NCI-H1092 treated with DMSO at 0.1 percent for 48 hours (cell line): ENCODE measurements around the gene POLN.
"Not testable (repeated sequence)": the region's sequence is repeated elsewhere in the genome, so short reads cannot be mapped to it uniquely, and the experiment has no call there.

Experiments used
- DNase-seq: peaks from one replicate; lab custom pipeline; 2025; lab: John Stamatoyannopoulos, UW

The POLN gene

DNA sequence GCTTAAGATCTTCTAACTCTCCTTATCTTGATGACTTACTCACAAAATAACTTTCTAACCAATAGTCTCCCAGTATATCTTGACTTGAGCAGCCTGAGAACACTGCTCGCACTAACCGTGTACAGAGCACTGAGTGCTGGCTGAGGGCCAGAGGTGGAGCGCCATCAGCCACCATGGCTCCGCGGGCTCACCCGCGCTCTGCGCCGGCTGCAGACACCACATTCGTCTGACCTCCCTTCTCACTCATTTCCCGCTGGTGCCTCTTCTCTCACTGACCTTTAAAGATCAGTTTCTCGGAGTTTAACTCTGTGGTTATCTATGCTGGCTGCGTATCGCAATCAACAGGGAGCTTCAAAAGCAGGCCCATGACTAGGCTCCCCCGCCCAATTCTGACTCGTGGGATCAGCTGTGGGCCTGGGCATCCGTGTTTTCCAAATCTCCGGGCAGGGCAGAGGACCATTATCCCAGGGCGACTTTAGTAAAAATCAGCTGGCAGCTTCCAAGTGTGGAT, 78.6 kb downstream of the POLN start:
- DNase-seq = no peak

GRCh38 chr4:2161092-2161703, 80.7 kb downstream of the POLN start:
- not testable (repeated sequence) for DNase-seq

GRCh38 chr4:2159931-2160330, 82.0 kb downstream of the POLN start:
- no peak for DNase-seq

DNA sequence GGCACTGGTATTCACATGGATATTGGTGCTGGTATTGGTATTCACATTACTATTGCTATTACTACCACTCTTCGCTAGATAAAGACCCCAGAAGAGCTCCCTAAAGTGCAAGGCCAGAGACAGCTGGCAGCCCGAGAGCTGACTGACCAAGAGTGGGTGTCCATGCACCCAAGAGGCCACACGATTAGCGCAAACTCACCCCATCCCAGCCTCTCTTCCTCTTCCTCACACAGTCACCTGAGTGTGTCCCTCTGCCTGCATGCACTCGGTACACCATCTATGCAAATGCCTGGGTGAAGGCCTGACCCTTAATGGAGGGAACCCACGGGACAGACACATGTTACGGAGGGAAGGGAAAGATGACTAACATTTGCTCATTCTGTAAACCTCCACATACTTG, 86.7 kb downstream of the POLN start:
- DNase-seq = no peak

- no peak for DNase-seq
Measured at GRCh38 chr4:2154215-2154740, 87.6 kb downstream of the POLN start.

DNA sequence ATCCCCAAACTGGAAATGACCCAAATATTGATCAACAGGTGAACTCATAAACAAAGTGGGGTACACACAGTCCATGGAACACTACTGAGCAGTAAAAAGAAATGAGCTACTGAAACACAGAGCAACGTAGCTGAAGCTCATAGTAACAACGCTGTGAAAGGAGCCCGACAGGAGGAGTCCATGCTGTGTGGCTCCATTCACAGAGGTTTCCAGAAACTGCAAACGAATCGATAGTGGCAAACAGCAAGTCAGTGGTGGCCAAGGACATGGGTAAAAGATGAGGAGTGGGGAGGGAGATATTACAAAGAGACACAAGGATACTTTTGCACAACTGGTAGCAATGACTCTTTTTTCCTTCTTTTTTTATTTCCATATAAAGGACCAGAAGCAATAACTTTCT, 90.4 kb downstream of the POLN start:
- no peak for DNase-seq

- DNase-seq = no peak
Measured at GRCh38 chr4:2150076-2150475, 91.8 kb downstream of the POLN start.

- no peak for DNase-seq
Measured at GRCh38 chr4:2142630-2143427, 99.1 kb downstream of the POLN start.

GRCh38 chr4:2141762-2142451, 100.0 kb downstream of the POLN start:
- DNase-seq = no peak

DNA sequence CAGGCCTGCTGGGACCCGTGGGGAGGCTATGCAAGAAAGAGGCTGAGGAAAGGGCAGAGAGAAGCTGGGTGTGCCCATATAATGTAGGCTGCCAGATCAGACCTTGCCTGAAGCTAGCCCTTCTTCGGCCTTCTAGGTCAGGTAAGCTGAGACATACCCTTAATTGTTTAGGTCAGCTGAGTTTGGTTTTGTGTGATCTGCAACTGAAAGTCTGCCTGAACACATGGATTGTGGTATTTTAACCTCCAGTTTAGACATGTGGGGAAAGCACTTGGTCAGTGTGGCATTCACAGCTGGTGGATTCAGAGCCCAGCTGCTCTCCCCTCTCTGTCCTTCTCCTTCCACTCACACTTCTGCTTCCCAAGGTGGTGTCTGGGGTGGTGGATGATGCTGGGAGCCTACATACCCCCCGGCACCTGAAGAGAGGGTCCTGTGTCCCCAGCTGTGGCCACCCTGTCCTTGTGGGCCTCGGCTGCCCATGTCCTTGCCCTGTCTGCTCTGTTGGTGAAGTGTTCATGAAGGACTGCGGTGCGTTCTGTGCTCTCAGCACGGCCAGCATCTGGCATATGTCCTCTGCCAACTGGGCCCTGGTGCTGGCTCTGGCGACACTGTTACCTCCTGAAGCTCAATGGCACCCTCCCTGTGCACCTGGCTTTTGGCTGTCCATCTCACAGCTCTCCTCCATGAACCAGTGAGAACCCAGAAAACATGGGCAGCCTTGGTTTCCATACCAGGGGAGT, 100.7 kb downstream of the POLN start:
- DNase-seq = no peak

DNA sequence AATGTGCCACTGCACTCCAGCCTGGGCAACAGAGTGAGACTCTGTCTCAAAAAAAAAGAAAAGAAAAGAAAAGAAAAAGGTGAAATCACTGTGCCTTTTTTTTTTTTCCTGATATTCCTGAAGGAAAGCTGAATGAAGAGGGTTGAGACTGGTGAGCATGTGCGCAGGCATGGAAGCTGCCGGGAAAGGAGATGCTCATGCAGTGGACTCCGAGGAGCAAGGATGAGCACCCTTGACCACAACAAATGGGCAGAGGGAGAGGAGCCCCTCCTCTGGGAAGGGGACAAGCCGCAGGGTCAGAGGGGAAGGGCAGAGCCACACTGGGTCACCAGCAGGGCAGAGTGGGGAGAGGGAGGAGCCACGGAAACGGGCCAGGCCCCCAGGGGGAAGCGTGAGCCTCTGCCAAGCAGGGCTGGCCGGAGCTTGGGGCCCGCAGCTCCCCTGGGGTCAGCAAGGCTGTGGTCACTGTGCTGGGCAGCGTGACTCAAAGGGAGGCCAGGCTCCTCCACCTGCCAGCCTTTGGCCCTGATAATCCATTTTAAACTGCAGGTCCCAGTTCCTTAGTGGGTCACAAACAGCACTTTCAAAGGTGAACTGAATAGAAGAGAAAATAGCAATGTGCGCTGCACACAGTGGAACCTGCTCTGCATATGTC, 102.9 kb downstream of the POLN start:
- no peak for DNase-seq

- no peak for DNase-seq
Measured at GRCh38 chr4:2136726-2137125, 105.2 kb downstream of the POLN start.

GRCh38 chr4:2135083-2135482, 106.8 kb downstream of the POLN start:
- peak; percentile 21 for DNase-seq

GRCh38 chr4:2132438-2132837, 109.5 kb downstream of the POLN start:
- no peak for DNase-seq

DNA sequence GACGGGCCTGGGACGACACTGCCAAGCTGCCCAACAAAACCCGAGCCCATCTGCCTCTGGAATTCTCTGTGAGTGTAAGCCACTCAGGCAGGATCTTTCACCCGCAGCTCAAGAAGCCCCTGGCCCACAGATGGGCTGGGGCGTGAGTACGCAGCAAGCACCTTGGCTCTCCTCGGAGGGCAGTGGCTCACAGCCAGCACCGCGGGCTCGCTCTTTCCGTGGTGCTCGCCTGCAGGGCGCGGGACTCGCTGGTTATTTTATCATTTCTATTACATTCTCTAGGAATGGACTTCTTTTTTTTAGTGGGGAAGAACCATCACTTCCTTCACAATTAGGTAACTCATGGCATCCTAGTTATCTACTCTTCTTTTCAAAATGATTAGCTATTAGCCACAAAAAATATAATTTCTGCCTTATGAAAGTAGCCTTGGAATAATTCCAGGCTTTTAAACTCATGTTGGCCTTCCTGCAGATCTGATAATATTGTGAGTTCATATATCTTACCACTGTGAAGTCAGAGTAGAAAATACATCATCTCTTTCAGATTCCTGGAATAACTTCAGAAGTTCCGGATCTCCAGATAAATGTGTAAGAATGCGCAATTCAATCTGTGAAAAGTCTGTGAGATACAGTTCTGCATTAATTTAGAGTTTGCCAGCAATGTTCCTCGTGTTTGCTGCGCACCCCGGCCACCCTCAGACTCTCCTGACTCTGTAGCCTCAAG, 114.2 kb downstream of the POLN start:
- no peak for DNase-seq

DNA sequence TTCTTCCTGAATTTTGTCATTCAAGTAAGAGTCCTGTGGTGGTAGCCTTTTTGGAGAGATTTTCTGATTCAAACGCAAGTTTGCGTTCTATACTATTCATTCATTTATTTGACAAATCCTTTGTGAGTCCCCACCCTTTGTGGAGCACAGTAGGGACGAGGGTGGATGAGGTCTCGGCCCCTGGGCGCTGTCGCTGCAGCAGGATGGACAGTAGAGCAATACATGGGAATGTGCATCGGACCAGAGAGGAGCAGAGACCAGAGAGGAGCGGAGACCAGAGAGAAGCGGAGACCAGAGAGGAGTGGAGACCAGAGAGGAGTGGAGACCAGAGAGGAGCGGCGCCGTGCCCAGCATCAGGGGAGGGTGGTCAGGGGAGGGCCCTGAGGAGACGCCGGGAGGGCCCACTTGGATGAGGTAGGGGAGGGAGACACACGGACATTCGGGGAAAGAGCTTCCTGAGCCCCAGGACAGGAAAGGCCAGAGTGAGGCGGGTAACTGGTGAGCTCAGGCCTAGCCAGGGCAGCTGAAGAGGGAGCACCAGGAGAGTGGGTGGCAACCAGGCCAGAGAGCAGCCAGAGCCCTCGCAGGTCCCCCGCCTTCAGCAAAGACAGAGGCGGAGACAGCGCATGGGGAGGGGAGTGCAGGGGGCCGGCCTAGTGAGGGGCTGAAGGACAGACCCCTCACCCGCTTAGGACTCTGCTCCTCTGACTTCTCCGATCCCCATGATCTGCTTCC, 115.4 kb downstream of the POLN start:
- DNase-seq = no peak

DNA sequence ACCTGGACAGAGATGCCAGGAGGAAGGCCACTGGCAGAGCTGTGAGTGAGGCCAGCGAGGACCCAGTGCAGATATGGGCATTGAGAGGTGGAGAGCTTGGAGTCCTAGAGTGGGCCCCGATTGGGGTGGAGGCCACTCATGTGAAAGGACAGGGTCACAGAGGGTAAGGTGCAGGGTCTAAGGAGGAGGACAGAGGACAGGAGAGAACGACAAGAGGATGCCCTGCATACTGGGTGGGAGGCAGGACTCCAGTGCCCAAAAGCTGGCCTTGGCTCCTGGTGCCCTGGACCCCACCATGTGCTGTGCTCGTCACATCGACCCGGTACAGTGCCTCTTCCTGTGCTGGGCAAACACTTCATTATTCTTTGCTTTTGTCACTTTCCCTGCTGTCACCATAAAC, 116.1 kb downstream of the POLN start:
- no peak for DNase-seq

GRCh38 chr4:2125023-2125422, 116.9 kb downstream of the POLN start:
- no peak for DNase-seq

DNA sequence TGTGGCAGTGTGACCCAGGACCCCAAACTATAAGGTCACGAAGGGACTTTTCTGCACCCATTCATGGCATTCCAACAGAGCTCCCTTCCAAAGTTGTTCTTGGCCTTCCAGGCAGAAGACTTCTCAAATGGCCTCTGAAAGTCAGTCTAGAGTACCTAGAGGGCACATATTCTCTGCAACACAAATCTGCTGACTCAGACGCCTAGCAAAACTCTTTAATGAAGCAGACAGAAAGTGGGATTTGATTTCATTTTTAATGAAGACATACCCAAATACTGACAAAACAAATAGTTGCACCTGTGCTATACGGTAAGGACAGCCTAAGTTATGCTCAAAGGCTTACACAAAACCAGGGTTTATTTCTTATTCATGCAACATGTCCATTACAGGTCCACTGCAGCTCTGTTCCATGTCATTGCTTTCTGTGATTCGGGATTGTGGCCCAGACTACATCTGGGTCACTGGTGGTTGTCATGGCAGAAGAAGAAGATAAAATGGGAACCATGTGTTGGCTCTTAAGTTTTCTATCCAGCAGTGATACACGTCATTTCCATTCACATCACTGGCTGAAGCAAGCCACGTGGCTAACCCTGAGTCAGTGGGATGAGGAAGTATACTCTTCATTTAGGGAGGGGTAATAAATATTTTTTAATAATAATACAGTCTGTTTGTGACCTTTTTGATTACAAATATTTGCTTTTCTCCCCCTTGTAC, 125.1 kb downstream of the POLN start:
- no peak for DNase-seq
